T-helper 17 cell (primary cell): ENCODE measurements around the gene MPZL1. TPM values are rescaled to one million over a fixed set of nuclear protein-coding genes. Genes with fewer than 3 reads are reported as not detected.
"Not testable (repeated sequence)": the region's sequence is repeated elsewhere in the genome, so short reads cannot be mapped to it uniquely, and the experiment has no call there.

Experiments used
- ATAC-seq: fragments of 150-1000 bp; cut with Tn5 transposase; 2 replicates; pipeline ENCODE4 v1.10.0; 2021; ENCODE audit warnings: mild to moderate bottlenecking, moderate library complexity
- DNase-seq, 3 donors: peaks; one replicate each; pipeline versions ENCODE4 v3.0.0 to v3.0.0-alpha.2; 2020 to 2021
- H3K9me3 ChIP-seq: one replicate; pipeline ENCODE4 v1.7.0; 2013; ENCODE audit warnings: low read length, mild to moderate bottlenecking; ENCODE audit not compliant: control insufficient read depth, poor library complexity, severe bottlenecking
- H3K27ac Mint-ChIP-seq: one replicate; pipeline ENCODE4 v1.8.0; 2022; ENCODE audit warnings: mild to moderate bottlenecking, moderate library complexity, mixed read lengths
- H3K27me3 Mint-ChIP-seq: one replicate; pipeline ENCODE4 v1.8.0; 2022; ENCODE audit warnings: mixed read lengths
- H3K36me3 Mint-ChIP-seq: one replicate; pipeline ENCODE4 v1.8.0; 2022; ENCODE audit warnings: low read depth, mixed read lengths
- H3K4me1 Mint-ChIP-seq: one replicate; pipeline ENCODE4 v1.8.0; 2022; ENCODE audit warnings: mild to moderate bottlenecking, mixed read lengths
- H3K4me3 Mint-ChIP-seq: one replicate; pipeline ENCODE4 v1.8.0; 2022; ENCODE audit warnings: mild to moderate bottlenecking, moderate library complexity, mixed read lengths
- total RNA-seq, 4 donors: library from RNA in 2 of 4; stranded (reverse) in 2 of 4; gene quantifications; one replicate each; pipeline ENCODE4 v1.2.3 and lab custom pipeline; 2022 to 2026

Gene MPZL1
- total RNA-seq, 2 donors from 2014 or later = 3.0 to 4.2 TPM

DNA sequence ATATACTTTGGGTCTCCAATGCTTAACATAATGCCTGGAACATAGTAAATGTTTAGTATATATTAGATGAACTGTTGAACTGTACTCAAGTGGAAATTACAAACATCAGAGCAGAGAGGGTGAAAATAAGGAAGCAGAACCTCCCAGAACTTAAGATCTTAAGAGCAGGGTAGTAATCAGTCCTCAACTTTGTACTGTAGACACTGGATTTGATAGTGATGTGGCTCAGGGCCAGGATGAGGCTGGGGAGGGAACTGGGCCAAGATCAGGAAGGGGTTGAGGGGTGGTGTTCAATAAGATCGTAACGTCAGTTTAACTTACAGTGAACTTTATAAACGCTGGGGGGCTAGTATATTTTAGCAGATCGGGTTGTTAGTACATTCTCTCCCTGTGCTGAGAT lies 15.4 kb downstream of the MPZL1 start:
- Mint-ChIP-seq H3K27me3 (no peaks in the 10 kb centered on the region), H3K27ac (no peak overlapping the region), H3K4me3 (no peak overlapping the region), H3K4me1 (peaks cover 2% of the 10 kb centered on the region), H3K36me3 (peaks cover 4% of the 10 kb centered on the region)
- H3K9me3 ChIP-seq = no peaks in the 10 kb centered on the region
- ATAC-seq = no peak
- DNase-seq = no peak

GRCh38 chr1:167738158-167738557 lies 16.4 kb downstream of the MPZL1 start:
- Mint-ChIP-seq H3K27me3 (no peaks in the 10 kb centered on the region), H3K36me3 (peaks cover 4% of the 10 kb centered on the region), H3K4me3 (no peak overlapping the region), H3K4me1 (peaks cover 9% of the 10 kb centered on the region), H3K27ac (no peak overlapping the region)
- H3K9me3 ChIP-seq = no peaks in the 10 kb centered on the region
- ATAC-seq (no peak), DNase-seq (no peak)

DNA sequence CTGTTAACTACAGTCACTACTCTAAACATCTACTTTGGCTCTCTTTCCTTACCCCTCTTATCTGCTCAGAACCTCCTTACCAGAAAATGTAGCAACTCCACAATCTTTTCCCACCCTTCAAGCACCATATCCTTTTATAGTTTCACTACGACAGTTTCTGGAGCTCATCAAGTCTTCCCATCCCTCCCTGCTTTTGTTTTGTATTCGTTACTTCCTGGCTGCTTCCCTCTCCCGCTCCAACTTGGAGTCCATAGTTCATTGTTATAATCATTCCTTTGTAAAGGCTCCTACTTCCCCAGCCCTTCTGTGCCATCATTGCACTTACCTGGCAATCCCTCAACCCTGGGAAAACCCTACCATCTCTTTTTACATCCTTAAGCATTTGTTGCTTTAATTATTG lies 18.0 kb downstream of the MPZL1 start:
- H3K4me3 Mint-ChIP-seq = no peak overlapping the region
- peaks cover 12% of the 10 kb centered on the region for H3K4me1 Mint-ChIP-seq
- H3K27me3 Mint-ChIP-seq = no peaks in the 10 kb centered on the region
- H3K9me3 ChIP-seq = no peaks in the 10 kb centered on the region
- no peak overlapping the region for H3K27ac Mint-ChIP-seq
- ATAC-seq (no peak), DNase-seq (no peak)
- peaks cover 6% of the 10 kb centered on the region for H3K36me3 Mint-ChIP-seq

GRCh38 chr1:167741103-167741502 lies 19.3 kb downstream of the MPZL1 start:
- H3K36me3 Mint-ChIP-seq, H3K9me3 ChIP-seq, H3K4me3 Mint-ChIP-seq, DNase-seq, ATAC-seq, H3K27me3 Mint-ChIP-seq: not testable (repeated sequence)
- peak overlapping the region; percentile 30 for H3K27ac Mint-ChIP-seq
- peaks cover 10% of the 10 kb centered on the region for H3K4me1 Mint-ChIP-seq

GRCh38 chr1:167742392-167743057 lies 20.7 kb downstream of the MPZL1 start:
- H3K4me1 Mint-ChIP-seq = peaks cover 13% of the 10 kb centered on the region
- not testable (repeated sequence) for H3K27me3 Mint-ChIP-seq, H3K36me3 Mint-ChIP-seq, DNase-seq, H3K27ac Mint-ChIP-seq, H3K9me3 ChIP-seq, H3K4me3 Mint-ChIP-seq, ATAC-seq

DNA sequence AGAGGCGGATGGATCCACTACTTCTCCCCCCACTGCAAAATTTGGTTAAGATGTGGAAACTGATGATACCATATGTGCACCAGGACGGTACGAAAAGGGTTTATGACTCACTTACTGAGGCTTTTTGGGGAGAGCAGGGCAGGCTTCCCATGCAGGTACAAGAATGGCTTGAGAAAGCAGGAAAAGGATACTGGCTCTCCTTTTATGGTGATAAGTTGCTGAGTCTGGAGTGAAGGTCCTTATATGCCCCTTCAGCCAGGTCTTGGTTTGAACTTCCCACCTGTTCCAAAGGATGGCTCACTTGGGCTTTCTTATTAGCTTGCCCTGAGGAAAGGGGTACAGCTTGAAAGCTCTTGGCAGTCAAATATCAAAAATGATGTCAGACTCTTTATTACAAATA lies 23.1 kb downstream of the MPZL1 start:
- Mint-ChIP-seq H3K27me3 (no peaks in the 10 kb centered on the region), H3K4me1 (peaks cover 13% of the 10 kb centered on the region), H3K36me3 (peaks cover 2% of the 10 kb centered on the region)

DNA sequence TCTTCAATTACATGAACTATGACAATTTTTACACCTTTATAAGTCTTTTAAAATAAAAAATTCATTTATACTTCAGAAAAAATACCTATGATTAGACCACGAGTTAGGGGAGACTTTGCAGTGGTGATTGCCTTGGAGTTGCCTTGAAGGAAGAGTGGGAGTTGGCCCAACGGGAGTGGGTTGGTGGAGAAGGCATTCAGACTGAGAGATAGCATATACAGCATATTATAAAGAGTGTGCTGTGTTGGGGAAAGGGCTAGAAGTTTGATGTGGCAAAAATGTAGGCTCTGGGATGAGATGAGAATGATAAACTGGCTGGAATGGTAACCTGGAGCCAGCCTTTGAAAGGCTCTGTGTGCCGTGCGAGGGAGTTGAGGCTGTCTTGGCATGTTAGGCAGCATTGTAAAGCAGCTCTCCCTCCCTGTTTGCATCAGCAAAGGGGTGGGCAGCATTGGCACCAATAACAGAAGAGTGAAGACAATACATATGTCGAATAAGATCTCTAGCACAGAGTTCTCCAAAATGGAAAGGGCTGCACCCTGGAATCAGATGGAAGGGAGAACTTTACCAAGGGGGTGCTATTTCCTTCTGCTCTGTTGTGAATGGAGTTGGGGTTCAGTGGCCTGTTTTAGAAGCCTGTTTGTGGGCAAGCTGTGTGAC lies 24.4 kb downstream of the MPZL1 start:
- peaks cover 13% of the 10 kb centered on the region for H3K4me1 Mint-ChIP-seq
- H3K9me3 ChIP-seq = no peaks in the 10 kb centered on the region
- peaks cover 2% of the 10 kb centered on the region for H3K36me3 Mint-ChIP-seq
- ATAC-seq (no peak), DNase-seq (no peak)
- no peaks in the 10 kb centered on the region for H3K27me3 Mint-ChIP-seq
- no peak overlapping the region for H3K4me3 Mint-ChIP-seq
- peak overlapping the region; percentile 27 for H3K27ac Mint-ChIP-seq

More for the DNA sequence above, 23.1 kb downstream of the MPZL1 start:
- H3K9me3 ChIP-seq = no peaks in the 10 kb centered on the region
- H3K4me3 Mint-ChIP-seq = no peak overlapping the region
- no peak overlapping the region for H3K27ac Mint-ChIP-seq
- DNase-seq = no peak
- ATAC-seq = no peak

- Mint-ChIP-seq H3K27me3 (no peaks in the 10 kb centered on the region), H3K4me1 (peaks cover 16% of the 10 kb centered on the region), H3K27ac (no peak overlapping the region), H3K36me3 (peaks cover 4% of the 10 kb centered on the region), H3K4me3 (no peak overlapping the region)
- no peak for DNase-seq
- no peaks in the 10 kb centered on the region for H3K9me3 ChIP-seq
- ATAC-seq = no peak
Measured at GRCh38 chr1:167746988-167747655, 25.3 kb downstream of the MPZL1 start.

GRCh38 chr1:167747988-167748387 lies 26.2 kb downstream of the MPZL1 start:
- H3K9me3 ChIP-seq = no peaks in the 10 kb centered on the region
- DNase-seq = no peak
- Mint-ChIP-seq H3K27ac (no peak overlapping the region), H3K27me3 (no peaks in the 10 kb centered on the region), H3K4me3 (no peak overlapping the region), H3K36me3 (peaks cover 4% of the 10 kb centered on the region), H3K4me1 (peaks cover 11% of the 10 kb centered on the region)
- ATAC-seq = no peak

DNA sequence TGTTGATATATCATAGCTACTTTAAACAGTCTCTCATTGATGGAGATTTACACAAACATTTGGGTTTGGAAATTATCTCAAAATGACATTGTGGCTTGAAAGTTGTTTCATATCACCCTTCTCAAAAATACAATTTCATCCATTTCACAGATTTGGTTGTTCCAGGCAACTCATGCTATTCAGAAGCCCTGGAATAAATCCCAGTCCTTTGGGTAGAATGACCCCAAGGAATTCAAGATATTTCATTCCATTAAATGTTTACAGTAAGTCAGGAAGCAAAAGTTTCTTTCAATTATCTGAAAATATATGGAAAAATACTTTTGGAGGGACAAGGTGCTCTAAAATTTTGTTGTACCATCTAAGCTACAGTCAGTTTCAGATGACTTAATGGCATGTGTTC lies 27.1 kb downstream of the MPZL1 start:
- no peak for DNase-seq
- no peaks in the 10 kb centered on the region for H3K9me3 ChIP-seq
- peaks cover 3% of the 10 kb centered on the region for H3K36me3 Mint-ChIP-seq
- no peak for ATAC-seq
- peaks cover 7% of the 10 kb centered on the region for H3K4me1 Mint-ChIP-seq
- H3K4me3 Mint-ChIP-seq = no peak overlapping the region
- no peaks in the 10 kb centered on the region for H3K27me3 Mint-ChIP-seq
- H3K27ac Mint-ChIP-seq = no peak overlapping the region

GRCh38 chr1:167749741-167750140 lies 28.0 kb downstream of the MPZL1 start:
- peaks cover 7% of the 10 kb centered on the region for H3K4me1 Mint-ChIP-seq
- H3K27ac Mint-ChIP-seq = no peak overlapping the region

GRCh38 chr1:167750641-167751040 lies 28.9 kb downstream of the MPZL1 start:
- peaks cover 8% of the 10 kb centered on the region for H3K4me1 Mint-ChIP-seq
- ATAC-seq = no peak
- no peaks in the 10 kb centered on the region for H3K9me3 ChIP-seq
- H3K36me3 Mint-ChIP-seq = peaks cover 3% of the 10 kb centered on the region
- no peaks in the 10 kb centered on the region for H3K27me3 Mint-ChIP-seq
- H3K27ac Mint-ChIP-seq = no peak overlapping the region
- no peak overlapping the region for H3K4me3 Mint-ChIP-seq
- no peak for DNase-seq

More at GRCh38 chr1:167749741-167750140, 28.0 kb downstream of the MPZL1 start:
- H3K9me3 ChIP-seq = no peaks in the 10 kb centered on the region
- DNase-seq (no peak), ATAC-seq (no peak)
- H3K36me3 Mint-ChIP-seq = peaks cover 3% of the 10 kb centered on the region
- no peaks in the 10 kb centered on the region for H3K27me3 Mint-ChIP-seq
- H3K4me3 Mint-ChIP-seq = no peak overlapping the region

- ATAC-seq (no peak), DNase-seq (no peak)
- Mint-ChIP-seq H3K27me3 (no peaks in the 10 kb centered on the region), H3K4me3 (no peak overlapping the region), H3K4me1 (peaks cover 12% of the 10 kb centered on the region), H3K36me3 (peaks cover 3% of the 10 kb centered on the region), H3K27ac (no peak overlapping the region)
- no peaks in the 10 kb centered on the region for H3K9me3 ChIP-seq
Measured at GRCh38 chr1:167751676-167752075, 29.9 kb downstream of the MPZL1 start.
